ENCODE data around the gene GALNT18. TPM values are rescaled to one million over a fixed set of nuclear protein-coding genes. Genes with fewer than 3 reads are reported as not detected.

The GALNT18 gene
- total RNA-seq, 1 experiment from 2014 or later = not detected

DNA sequence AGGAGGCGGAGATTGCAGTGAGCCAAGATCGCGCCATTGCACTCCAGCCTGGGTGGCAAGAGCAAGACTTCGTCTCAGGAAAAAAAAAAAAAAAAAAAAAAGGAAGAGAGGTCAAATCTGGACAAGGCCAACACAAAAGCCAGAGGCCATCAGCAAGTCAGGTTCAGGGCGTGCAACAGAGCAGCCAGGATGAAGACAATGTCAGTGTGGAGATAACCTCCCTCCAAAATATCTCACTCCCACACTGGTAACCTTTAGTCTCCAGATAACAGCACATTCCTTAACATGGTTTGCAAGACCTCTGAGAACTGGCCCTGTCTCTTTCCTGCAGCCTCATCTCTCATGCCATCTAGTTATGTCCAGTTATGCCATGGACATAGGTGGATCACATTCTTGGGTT lies 273.5 kb downstream of the GALNT18 start:
- Histone ChIP-seq H3K9me2 (ENCODE audit: insufficient read depth) (no peaks in the 10 kb centered on the region), H3K79me2 (ENCODE audit: low read depth) (no peaks in the 10 kb centered on the region), H2AFZ (no peak overlapping the region), H3K27ac (no peak overlapping the region), H3K27me3 (ENCODE audit: insufficient read depth, low read depth) (peaks cover 25% of the 10 kb centered on the region), H3K9me3 (ENCODE audit: insufficient read depth, low read depth) (no peaks in the 10 kb centered on the region), H3K4me1 (replicated peaks; ENCODE audit: insufficient read depth) (no peaks in the 10 kb centered on the region), H4K20me1 (ENCODE audit: insufficient read depth) (no peaks in the 10 kb centered on the region), H3K4me2 (no peak overlapping the region), H3K4me3 (no peak overlapping the region), H3K36me3 (ENCODE audit: low read depth) (no peaks in the 10 kb centered on the region), H3F3A (ENCODE audit: insufficient read depth, low read depth) (no peaks in the 10 kb centered on the region)
- DNase-seq = no peak
- TF ChIP-seq EZH2 (IDR thresholded peaks at IDR 0.05; ENCODE audit: low read depth) = no peak
- TF ChIP-seq, protein P1, sequence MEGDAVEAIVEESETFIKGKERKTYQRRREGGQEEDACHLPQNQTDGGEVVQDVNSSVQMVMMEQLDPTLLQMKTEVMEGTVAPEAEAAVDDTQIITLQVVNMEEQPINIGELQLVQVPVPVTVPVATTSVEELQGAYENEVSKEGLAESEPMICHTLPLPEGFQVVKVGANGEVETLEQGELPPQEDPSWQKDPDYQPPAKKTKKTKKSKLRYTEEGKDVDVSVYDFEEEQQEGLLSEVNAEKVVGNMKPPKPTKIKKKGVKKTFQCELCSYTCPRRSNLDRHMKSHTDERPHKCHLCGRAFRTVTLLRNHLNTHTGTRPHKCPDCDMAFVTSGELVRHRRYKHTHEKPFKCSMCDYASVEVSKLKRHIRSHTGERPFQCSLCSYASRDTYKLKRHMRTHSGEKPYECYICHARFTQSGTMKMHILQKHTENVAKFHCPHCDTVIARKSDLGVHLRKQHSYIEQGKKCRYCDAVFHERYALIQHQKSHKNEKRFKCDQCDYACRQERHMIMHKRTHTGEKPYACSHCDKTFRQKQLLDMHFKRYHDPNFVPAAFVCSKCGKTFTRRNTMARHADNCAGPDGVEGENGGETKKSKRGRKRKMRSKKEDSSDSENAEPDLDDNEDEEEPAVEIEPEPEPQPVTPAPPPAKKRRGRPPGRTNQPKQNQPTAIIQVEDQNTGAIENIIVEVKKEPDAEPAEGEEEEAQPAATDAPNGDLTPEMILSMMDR (conservative IDR thresholded peaks at IDR 0.05) = no peak
- CTCF ChIA-PET = no interaction called here
- no TSS peak for BruUV-seq (replicated peaks)
- intact Hi-C loops (cut with micrococcal nuclease; ENCODE audit: unreplicated experiment) = no loop called here
- POLR2A ChIA-PET (ENCODE audit: unreplicated experiment) = no interaction called here

DNA sequence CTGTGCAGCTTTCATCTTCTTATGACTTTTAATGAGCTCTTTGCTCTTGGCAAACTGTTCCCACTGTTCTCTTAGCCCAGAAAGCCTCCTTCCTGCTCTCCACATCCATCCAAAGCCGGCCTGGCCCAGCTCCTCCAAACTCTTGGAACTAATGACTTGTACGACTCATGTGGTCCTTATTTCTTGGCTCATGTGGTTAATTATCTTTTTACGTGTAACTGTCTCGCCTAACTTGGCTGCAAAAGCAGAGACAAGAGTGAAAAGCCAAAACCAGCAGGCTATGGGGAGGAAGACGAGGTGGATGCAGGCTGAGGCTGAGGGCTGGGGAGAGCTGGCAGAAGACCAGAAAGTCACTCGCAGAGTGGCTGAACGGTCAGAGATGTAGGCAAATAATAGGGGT lies 274.2 kb downstream of the GALNT18 start:
- Histone ChIP-seq H3K4me2 (no peak overlapping the region), H3K4me1 (replicated peaks; ENCODE audit: insufficient read depth) (no peaks in the 10 kb centered on the region), H3K4me3 (no peak overlapping the region), H3K9me3 (ENCODE audit: insufficient read depth, low read depth) (no peaks in the 10 kb centered on the region), H3F3A (ENCODE audit: insufficient read depth, low read depth) (no peaks in the 10 kb centered on the region), H3K27me3 (ENCODE audit: insufficient read depth, low read depth) (peaks cover 25% of the 10 kb centered on the region), H3K79me2 (ENCODE audit: low read depth) (no peaks in the 10 kb centered on the region), H4K20me1 (ENCODE audit: insufficient read depth) (no peaks in the 10 kb centered on the region), H2AFZ (no peak overlapping the region), H3K27ac (no peak overlapping the region), H3K9me2 (ENCODE audit: insufficient read depth) (no peaks in the 10 kb centered on the region), H3K36me3 (ENCODE audit: low read depth) (no peaks in the 10 kb centered on the region)
- CTCF ChIA-PET = no interaction called here
- no peak for DNase-seq
- no peak for TF ChIP-seq EZH2 (IDR thresholded peaks at IDR 0.05; ENCODE audit: low read depth)
- TF ChIP-seq, protein P1 (conservative IDR thresholded peaks at IDR 0.05) = no peak
- intact Hi-C loops (cut with micrococcal nuclease; ENCODE audit: unreplicated experiment) = no loop called here
- POLR2A ChIA-PET (ENCODE audit: unreplicated experiment) = no interaction called here
- BruUV-seq (replicated peaks) = no TSS peak

DNA sequence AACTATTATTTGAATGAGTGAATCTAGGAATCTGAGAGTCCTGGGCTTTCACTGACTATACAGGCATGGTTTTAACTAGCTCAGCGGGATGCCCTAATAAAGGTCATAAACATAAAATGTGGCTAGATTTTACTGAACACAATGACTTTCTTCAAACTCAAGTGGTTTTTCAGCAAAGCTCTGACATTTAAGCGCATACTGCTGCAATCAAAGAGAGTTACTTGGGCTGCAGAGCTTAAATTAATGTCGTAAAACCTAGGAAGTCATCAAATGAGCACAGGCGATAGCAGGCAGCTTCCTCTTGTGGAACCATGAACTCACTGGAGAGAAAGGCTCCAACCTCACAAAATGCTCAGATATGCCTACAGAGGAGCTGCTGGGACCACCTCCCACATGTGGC lies 275.5 kb downstream of the GALNT18 start:
- Histone ChIP-seq H3K4me3 (no peak overlapping the region), H3K27ac (no peak overlapping the region), H3K4me1 (replicated peaks; ENCODE audit: insufficient read depth) (no peaks in the 10 kb centered on the region), H3K79me2 (ENCODE audit: low read depth) (no peaks in the 10 kb centered on the region), H3K9me3 (ENCODE audit: insufficient read depth, low read depth) (no peaks in the 10 kb centered on the region), H3F3A (ENCODE audit: insufficient read depth, low read depth) (no peaks in the 10 kb centered on the region), H3K36me3 (ENCODE audit: low read depth) (no peaks in the 10 kb centered on the region), H4K20me1 (ENCODE audit: insufficient read depth) (no peaks in the 10 kb centered on the region), H3K27me3 (ENCODE audit: insufficient read depth, low read depth) (peaks cover 24% of the 10 kb centered on the region), H3K9me2 (ENCODE audit: insufficient read depth) (no peaks in the 10 kb centered on the region), H2AFZ (no peak overlapping the region), H3K4me2 (no peak overlapping the region)
- ChIA-PET CTCF (no interaction called here), POLR2A (ENCODE audit: unreplicated experiment) (no interaction called here)
- intact Hi-C loops (cut with micrococcal nuclease; ENCODE audit: unreplicated experiment) = no loop called here
- BruUV-seq (replicated peaks) = no TSS peak
- no peak for TF ChIP-seq EZH2 (IDR thresholded peaks at IDR 0.05; ENCODE audit: low read depth)
- TF ChIP-seq, protein P1 (conservative IDR thresholded peaks at IDR 0.05) = no peak
- no peak for DNase-seq
